Activated CD8-positive, alpha-beta T cell treated with anti-CD3 and anti-CD28 coated beads for 36 hours (primary cell): ENCODE measurements around the gene NLRC3. TPM values are rescaled to one million over a fixed set of nuclear protein-coding genes. Genes with fewer than 3 reads are reported as not detected.

ENCODE experiments used
- ATAC-seq: fragments of 200-7000 bp; cut with Tn5 transposase; one replicate; pipeline ENCODE4 v1.10.0; 2021; ENCODE audit warnings: mild to moderate bottlenecking, moderate library complexity
- CTCF ChIA-PET: fragments of 350-600 bp; sonication (Branson Sonifier 250); formaldehyde crosslinking; loops from one replicate; lab custom pipeline; 2021; ENCODE audit warnings: antibody characterized with exemption; lab: Charles Lee
- POLR2A ChIA-PET: fragments of 350-600 bp; sonication (Branson Sonifier 250); formaldehyde crosslinking; loops from one replicate; lab custom pipeline; 2021; ENCODE audit warnings: antibody characterized with exemption; lab: Charles Lee
- DNase-seq: peaks from one replicate; pipeline ENCODE4 v3.0.0-alpha.2; 2020
- H3K27ac Mint-ChIP-seq: one replicate; pipeline ENCODE4 v1.8.0; 2021; ENCODE audit warnings: mild to moderate bottlenecking, mixed read lengths
- H3K27me3 Mint-ChIP-seq: one replicate; pipeline ENCODE4 v1.8.0; 2021; ENCODE audit warnings: mixed read lengths
- H3K36me3 Mint-ChIP-seq: one replicate; pipeline ENCODE4 v1.8.0; 2021; ENCODE audit warnings: low read depth, mixed read lengths
- H3K4me1 Mint-ChIP-seq: one replicate; pipeline ENCODE4 v1.8.0; 2021; ENCODE audit warnings: low read depth, mixed read lengths
- H3K4me3 Mint-ChIP-seq: one replicate; pipeline ENCODE4 v1.8.0; 2021; ENCODE audit warnings: mild to moderate bottlenecking, moderate library complexity, mixed read lengths
- H3K9me3 Mint-ChIP-seq: one replicate; pipeline ENCODE4 v1.8.0; 2021; ENCODE audit warnings: mixed read lengths
- CTCF ChIP-seq: fragments of 200-600 bp; IDR thresholded peaks from one replicate; pipeline ENCODE4 v1.8.0; 2022; ENCODE audit warnings: antibody characterized with exemption, mild to moderate bottlenecking
- intact Hi-C: fragments of 100-400 bp; cut with micrococcal nuclease; formaldehyde crosslinking; loops from one replicate; pipeline ENCODE4 v1.10.0; 2022
- total RNA-seq, 2 experiments: library from RNA; stranded (reverse); gene quantifications; one replicate each; pipeline ENCODE4 v1.2.3, GENCODE V29; 2021

NLRC3 gene
- total RNA-seq, 2 experiments from 2014 or later, result 17.9 to 19.8 TPM

GRCh38 chr16:3553138-3553923 is 23.9 kb downstream of the NLRC3 start:
- DNase-seq (no peak), ATAC-seq (no peak)
- Mint-ChIP-seq H3K27me3 (no peaks in the 10 kb centered on the region), H3K4me3 (no peak overlapping the region), H3K4me1 (peaks cover 4% of the 10 kb centered on the region), H3K9me3 (no peaks in the 10 kb centered on the region), H3K36me3 (peaks cover 39% of the 10 kb centered on the region), H3K27ac (no peak overlapping the region)
- CTCF ChIA-PET, result no interaction called here
- POLR2A ChIA-PET, result interaction anchor here (0.9 to 1.3 kb wide), 2 partner anchors 12 to 94 kb away, joined by 3 to 6 read pairs; no protein-coding TSS in a partner anchor
- intact Hi-C loops, result no loop called here
- no peak for TF ChIP-seq CTCF

- H3K27me3 Mint-ChIP-seq, result no peaks in the 10 kb centered on the region
- H3K36me3 Mint-ChIP-seq, result peaks cover 29% of the 10 kb centered on the region
- POLR2A ChIA-PET, result no interaction called here
- intact Hi-C loops, result no loop called here
- TF ChIP-seq CTCF, result no peak
- no peaks in the 10 kb centered on the region for H3K9me3 Mint-ChIP-seq
- peaks cover 4% of the 10 kb centered on the region for H3K4me1 Mint-ChIP-seq
- no peak overlapping the region for H3K27ac Mint-ChIP-seq
- DNase-seq (no peak), ATAC-seq (no peak)
- no peak overlapping the region for H3K4me3 Mint-ChIP-seq
- CTCF ChIA-PET, result no interaction called here
These were observed 26.1 kb downstream of the NLRC3 start for GRCh38 chr16:3550851-3551847.

GRCh38 chr16:3549906-3550305 is 27.3 kb downstream of the NLRC3 start:
- Mint-ChIP-seq H3K4me1 (peaks cover 4% of the 10 kb centered on the region), H3K27me3 (no peaks in the 10 kb centered on the region), H3K4me3 (no peak overlapping the region), H3K9me3 (no peaks in the 10 kb centered on the region), H3K36me3 (peaks cover 26% of the 10 kb centered on the region), H3K27ac (no peak overlapping the region)
- ATAC-seq (no peak), DNase-seq (no peak)
- intact Hi-C loops, result no loop called here
- no peak for TF ChIP-seq CTCF
- CTCF ChIA-PET, result no interaction called here
- POLR2A ChIA-PET, result no interaction called here

GRCh38 chr16:3548859-3549258 is 28.3 kb downstream of the NLRC3 start:
- Mint-ChIP-seq H3K36me3 (peaks cover 22% of the 10 kb centered on the region), H3K4me3 (no peak overlapping the region), H3K4me1 (peaks cover 2% of the 10 kb centered on the region), H3K9me3 (no peaks in the 10 kb centered on the region), H3K27me3 (no peaks in the 10 kb centered on the region), H3K27ac (no peak overlapping the region)
- POLR2A ChIA-PET, result no interaction called here
- no peak for TF ChIP-seq CTCF
- CTCF ChIA-PET, result no interaction called here
- DNase-seq, result no peak
- intact Hi-C loops, result no loop called here
- no peak for ATAC-seq

GRCh38 chr16:3548445-3548844 is 28.8 kb downstream of the NLRC3 start:
- H3K27ac Mint-ChIP-seq, result peak overlapping the region; percentile 38
- peaks cover 22% of the 10 kb centered on the region for H3K36me3 Mint-ChIP-seq
- H3K9me3 Mint-ChIP-seq, result no peaks in the 10 kb centered on the region
- H3K4me3 Mint-ChIP-seq, result no peak overlapping the region
- CTCF ChIA-PET, result no interaction called here
- ATAC-seq, result no peak
- no peak for TF ChIP-seq CTCF
- intact Hi-C loops, result no loop called here
- POLR2A ChIA-PET, result no interaction called here
- H3K4me1 Mint-ChIP-seq, result peaks cover 2% of the 10 kb centered on the region
- H3K27me3 Mint-ChIP-seq, result no peaks in the 10 kb centered on the region
- DNase-seq, result no peak
